Measurements from ENCODE around the gene LCOR.

Gene LCOR

GRCh38 chr10:97042716-97043562 is 210.8 kb downstream of the LCOR start:
- TF ChIP-seq TAF1 (IDR thresholded peaks at IDR 0.05; ENCODE audit: low read depth) (no peak), TEAD4 (IDR thresholded peaks at IDR 0.05) (no peak), USF1 (IDR thresholded peaks at IDR 0.05) (no peak), CREB1 (IDR thresholded peaks at IDR 0.05; ENCODE audit: low read depth) (no peak), YY1 (IDR thresholded peaks at IDR 0.05; ENCODE audit: low read depth) (no peak), ZBTB7A (IDR thresholded peaks at IDR 0.05; ENCODE audit: low read depth) (no peak), MAX (IDR thresholded peaks at IDR 0.05) (no peak), CEBPB (IDR thresholded peaks at IDR 0.05) (no peak), RAD21 (IDR thresholded peaks at IDR 0.05; ENCODE audit: low read depth) (no peak), TCF12 (IDR thresholded peaks at IDR 0.05; ENCODE audit: low read depth) (no peak), NFIC (IDR thresholded peaks at IDR 0.05) (no peak), EP300 (IDR thresholded peaks at IDR 0.05; ENCODE audit: borderline replicate concordance) (no peak)
- TF ChIP-seq, protein P1, sequence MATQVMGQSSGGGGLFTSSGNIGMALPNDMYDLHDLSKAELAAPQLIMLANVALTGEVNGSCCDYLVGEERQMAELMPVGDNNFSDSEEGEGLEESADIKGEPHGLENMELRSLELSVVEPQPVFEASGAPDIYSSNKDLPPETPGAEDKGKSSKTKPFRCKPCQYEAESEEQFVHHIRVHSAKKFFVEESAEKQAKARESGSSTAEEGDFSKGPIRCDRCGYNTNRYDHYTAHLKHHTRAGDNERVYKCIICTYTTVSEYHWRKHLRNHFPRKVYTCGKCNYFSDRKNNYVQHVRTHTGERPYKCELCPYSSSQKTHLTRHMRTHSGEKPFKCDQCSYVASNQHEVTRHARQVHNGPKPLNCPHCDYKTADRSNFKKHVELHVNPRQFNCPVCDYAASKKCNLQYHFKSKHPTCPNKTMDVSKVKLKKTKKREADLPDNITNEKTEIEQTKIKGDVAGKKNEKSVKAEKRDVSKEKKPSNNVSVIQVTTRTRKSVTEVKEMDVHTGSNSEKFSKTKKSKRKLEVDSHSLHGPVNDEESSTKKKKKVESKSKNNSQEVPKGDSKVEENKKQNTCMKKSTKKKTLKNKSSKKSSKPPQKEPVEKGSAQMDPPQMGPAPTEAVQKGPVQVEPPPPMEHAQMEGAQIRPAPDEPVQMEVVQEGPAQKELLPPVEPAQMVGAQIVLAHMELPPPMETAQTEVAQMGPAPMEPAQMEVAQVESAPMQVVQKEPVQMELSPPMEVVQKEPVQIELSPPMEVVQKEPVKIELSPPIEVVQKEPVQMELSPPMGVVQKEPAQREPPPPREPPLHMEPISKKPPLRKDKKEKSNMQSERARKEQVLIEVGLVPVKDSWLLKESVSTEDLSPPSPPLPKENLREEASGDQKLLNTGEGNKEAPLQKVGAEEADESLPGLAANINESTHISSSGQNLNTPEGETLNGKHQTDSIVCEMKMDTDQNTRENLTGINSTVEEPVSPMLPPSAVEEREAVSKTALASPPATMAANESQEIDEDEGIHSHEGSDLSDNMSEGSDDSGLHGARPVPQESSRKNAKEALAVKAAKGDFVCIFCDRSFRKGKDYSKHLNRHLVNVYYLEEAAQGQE (IDR thresholded peaks at IDR 0.05; ENCODE audit: low read depth), result no peak

DNA sequence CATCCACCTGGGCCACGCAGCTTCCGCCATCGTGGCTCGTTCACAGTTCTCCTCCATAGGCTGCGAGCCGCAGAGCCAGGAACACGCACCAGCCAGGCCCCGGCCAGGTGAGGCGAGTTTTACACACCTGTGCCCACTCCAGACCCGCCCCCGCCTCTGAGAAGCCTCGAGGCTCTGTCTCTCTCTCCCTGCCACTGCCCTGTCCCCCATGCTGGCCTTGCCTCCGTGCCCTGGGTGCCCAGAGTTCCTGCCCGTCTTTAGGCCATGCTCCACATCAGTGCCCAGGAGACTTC is 211.4 kb downstream of the LCOR start:
- no peak for TF ChIP-seq MAX (IDR thresholded peaks at IDR 0.05)
- TF ChIP-seq ZBTB7A (IDR thresholded peaks at IDR 0.05; ENCODE audit: low read depth), result no peak
- no peak for TF ChIP-seq NFIC (IDR thresholded peaks at IDR 0.05)
- TF ChIP-seq YY1 (IDR thresholded peaks at IDR 0.05; ENCODE audit: low read depth), result no peak
- no peak for TF ChIP-seq TCF12 (IDR thresholded peaks at IDR 0.05; ENCODE audit: low read depth)
- TF ChIP-seq TEAD4 (IDR thresholded peaks at IDR 0.05), result no peak
